PC-3 (cell line): ENCODE measurements around the gene MTX1. TPM values are rescaled to one million over a fixed set of nuclear protein-coding genes. Genes with fewer than 3 reads are reported as not detected.

ENCODE experiments used
- ATAC-seq: fragments of 200-7000 bp; cut with Tn5 transposase; 2 replicates; pipeline ENCODE4 v1.9.1; 2020; ENCODE audit warnings: mild to moderate bottlenecking, moderate library complexity
- BruUV-seq: library from RNA; stranded (reverse); fragments of 400-500 nt; replicated peaks from 2 replicates; lab custom pipeline; 2021; lab: Mats Ljungman, UMichigan
- CTCF ChIA-PET: fragments of 300-600 bp; sonication (Branson Sonifier 250); formaldehyde crosslinking; loops from one replicate; lab custom pipeline; 2022; ENCODE audit warnings: antibody characterized with exemption; lab: Charles Lee
- POLR2A ChIA-PET: fragments of 300-600 bp; sonication (Branson Sonifier 250); formaldehyde crosslinking; loops from one replicate; lab custom pipeline; 2022; ENCODE audit warnings: antibody characterized with exemption; ENCODE audit not compliant: unreplicated experiment; lab: Charles Lee
- DNase-seq: peaks from one replicate; pipeline ENCODE4 v3.0.0-alpha.2; 2015
- H2AFZ ChIP-seq: fragments of 300-600 bp; sonication (generic); 2 replicates; pipeline ENCODE4 v1.6.0; 2016; ENCODE audit warnings: antibody characterized with exemption, low read length
- H3F3A ChIP-seq: fragments of 300-600 bp; sonication (generic); one replicate; pipeline ENCODE4 v1.6.0; 2017; ENCODE audit warnings: antibody characterized with exemption, low read length, control low read depth, mild to moderate bottlenecking; ENCODE audit not compliant: unreplicated experiment
- H3K27ac ChIP-seq: fragments of 300-600 bp; sonication (generic); 2 replicates; pipeline ENCODE4 v1.5.1; 2016; ENCODE audit warnings: mild to moderate bottlenecking, low read length
- H3K27me3 ChIP-seq: fragments of 300-600 bp; sonication (generic); 2 replicates; pipeline ENCODE4 v1.6.1; 2016; ENCODE audit warnings: low read length, mixed read lengths
- H3K36me3 ChIP-seq: fragments of 300-600 bp; sonication (generic); 2 replicates; pipeline ENCODE4 v1.6.1; 2016; ENCODE audit warnings: low read depth, mixed run types, low read length, mixed read lengths
- H3K4me1 ChIP-seq: fragments of 300-600 bp; sonication (generic); 2 replicates; pipeline ENCODE4 v1.5.1; 2016; ENCODE audit warnings: low read length; ENCODE audit not compliant: insufficient read depth
- H3K4me2 ChIP-seq: fragments of 300-600 bp; sonication (generic); 2 replicates; pipeline ENCODE4 v1.6.0; 2016; ENCODE audit warnings: low read length
- H3K4me3 ChIP-seq: fragments of 300-600 bp; sonication (generic); 2 replicates; pipeline ENCODE4 v1.5.1; 2016; ENCODE audit warnings: mild to moderate bottlenecking, low read length, mixed read lengths
- H3K79me2 ChIP-seq: fragments of 300-600 bp; sonication (generic); 2 replicates; pipeline ENCODE4 v1.6.1; 2017; ENCODE audit warnings: low read length, mixed read lengths
- H3K9ac ChIP-seq: fragments of 300-600 bp; sonication (generic); 2 replicates; pipeline ENCODE4 v1.6.0; 2016; ENCODE audit warnings: mild to moderate bottlenecking, low read length
- H3K9me2 ChIP-seq: fragments of 300-600 bp; sonication (generic); replicated peaks from 2 replicates; pipeline ENCODE4 v1.6.1; 2016; ENCODE audit warnings: mixed run types, low read length, mixed read lengths
- H3K9me3 ChIP-seq: fragments of 300-600 bp; sonication (generic); 2 replicates; pipeline ENCODE4 v1.6.1; 2016; ENCODE audit warnings: low read length, mixed read lengths
- H4K20me1 ChIP-seq: fragments of 300-600 bp; sonication (generic); 2 replicates; pipeline ENCODE4 v1.6.1; 2016; ENCODE audit warnings: low read length, mixed read lengths
- CTCF ChIP-seq: fragments of 300-600 bp; sonication (generic); conservative IDR thresholded peaks from 2 replicates; pipeline ENCODE4 v1.5.1; 2017; ENCODE audit warnings: antibody characterized with exemption, low read depth, mild to moderate bottlenecking, low read length
- EZH2 ChIP-seq: fragments of 300-600 bp; sonication (generic); IDR thresholded peaks from one replicate; pipeline ENCODE4 v1.6.1; 2017; ENCODE audit warnings: antibody characterized with exemption, mild to moderate bottlenecking, low read length; ENCODE audit not compliant: unreplicated experiment
- EZH2phosphoT487 ChIP-seq: fragments of 300-600 bp; sonication (generic); IDR thresholded peaks from 2 replicates; pipeline ENCODE4 v1.6.1; 2018; ENCODE audit warnings: mild to moderate bottlenecking, antibody characterized with exemption, low read length, borderline replicate concordance
- intact Hi-C: fragments of 100-400 bp; cut with micrococcal nuclease; formaldehyde crosslinking; loops from 2 replicates; pipeline ENCODE4 v1.9.0; 2023
- total RNA-seq: library from RNA; depleted of rRNA; stranded (reverse); fragments of >200 nt; gene quantifications from 2 replicates; pipeline ENCODE4 v1.2.3, GENCODE V29; 2014

Gene MTX1
- total RNA-seq, 1 experiment from 2014 or later, result 152 TPM

GRCh38 chr1:155197901-155198546 is 10.5 kb upstream of the MTX1 start:
- intact Hi-C loops, result no loop called here
- Histone ChIP-seq H4K20me1 (no peaks in the 10 kb centered on the region), H3K27me3 (no peaks in the 10 kb centered on the region), H3K9ac (no peak overlapping the region), H3K4me3 (no peak overlapping the region), H3K4me2 (no peak overlapping the region), H2AFZ (no peak overlapping the region), H3K79me2 (peaks cover 4% of the 10 kb centered on the region; the same call in 1 of the 2 replicates), H3K4me1 (peaks cover 21% of the 10 kb centered on the region), H3K27ac (no peak overlapping the region), H3K9me3 (no peaks in the 10 kb centered on the region), H3K36me3 (peaks cover 4% of the 10 kb centered on the region; the same call in 1 of the 2 replicates), H3F3A (no peaks in the 10 kb centered on the region), H3K9me2 (no peaks in the 10 kb centered on the region)
- CTCF ChIA-PET, result no interaction called here
- BruUV-seq, result no TSS peak
- no peak for DNase-seq
- TF ChIP-seq EZH2 (no peak), EZH2phosphoT487 (no peak), CTCF (no peak)
- ATAC-seq, result no peak
- POLR2A ChIA-PET, result interaction anchor here (0.9 kb wide), 1 partner anchor 119 kb away, joined by 6 read pairs; no protein-coding TSS in a partner anchor

GRCh38 chr1:155198547-155198906 is 10.0 kb upstream of the MTX1 start:
- no peaks in the 10 kb centered on the region for H3K9me3 ChIP-seq
- intact Hi-C loops, result no loop called here

More at GRCh38 chr1:155198547-155198906, 10.0 kb upstream of the MTX1 start:
- H3K4me3 ChIP-seq, result no peak overlapping the region
- ChIA-PET CTCF (no interaction called here), POLR2A (interaction anchor here (0.9 kb wide), 1 partner anchor 118 kb away, joined by 6 read pairs; no protein-coding TSS in a partner anchor)
- no peak for DNase-seq
- H4K20me1 ChIP-seq, result no peaks in the 10 kb centered on the region
- TF ChIP-seq EZH2 (no peak), CTCF (no peak), EZH2phosphoT487 (no peak)
- no peak overlapping the region for H3K9ac ChIP-seq
- H2AFZ ChIP-seq, result no peak overlapping the region
- peaks cover 4% of the 10 kb centered on the region; the same call in 1 of the 2 replicates for H3K36me3 ChIP-seq
- no TSS peak for BruUV-seq
- ATAC-seq, result no peak
- H3K4me1 ChIP-seq, result peaks cover 17% of the 10 kb centered on the region
- no peak overlapping the region for H3K4me2 ChIP-seq
- no peaks in the 10 kb centered on the region for H3K9me2 ChIP-seq
- no peak overlapping the region for H3K27ac ChIP-seq
- H3K79me2 ChIP-seq, result peaks cover 4% of the 10 kb centered on the region; the same call in 1 of the 2 replicates
- no peaks in the 10 kb centered on the region for H3K27me3 ChIP-seq
- H3F3A ChIP-seq, result no peaks in the 10 kb centered on the region
